Endometrial microvascular endothelial cells (primary cell): ENCODE measurements around the gene AIFM3. TPM values are rescaled to one million over a fixed set of nuclear protein-coding genes. Genes with fewer than 3 reads are reported as not detected.
"Not testable (repeated sequence)": the region's sequence is repeated elsewhere in the genome, so short reads cannot be mapped to it uniquely, and the experiment has no call there.

ENCODE experiments used
- in situ Hi-C: cut with HindIII; loops from 2 replicates; pipeline ENCODE4 v1.10.0; 2017; ENCODE audit warnings: low sequenced_read_pairs, low pct_unique_long_range_greater_than_20kb; ENCODE audit errors: inconsistent ontology term
- total RNA-seq: library from RNA; depleted of rRNA; stranded (reverse); fragments of >200 nt; gene quantifications from one replicate; pipeline ENCODE4 v1.2.3, GENCODE V29; 2015; ENCODE audit errors: inconsistent ontology term

The AIFM3 gene, protein sequence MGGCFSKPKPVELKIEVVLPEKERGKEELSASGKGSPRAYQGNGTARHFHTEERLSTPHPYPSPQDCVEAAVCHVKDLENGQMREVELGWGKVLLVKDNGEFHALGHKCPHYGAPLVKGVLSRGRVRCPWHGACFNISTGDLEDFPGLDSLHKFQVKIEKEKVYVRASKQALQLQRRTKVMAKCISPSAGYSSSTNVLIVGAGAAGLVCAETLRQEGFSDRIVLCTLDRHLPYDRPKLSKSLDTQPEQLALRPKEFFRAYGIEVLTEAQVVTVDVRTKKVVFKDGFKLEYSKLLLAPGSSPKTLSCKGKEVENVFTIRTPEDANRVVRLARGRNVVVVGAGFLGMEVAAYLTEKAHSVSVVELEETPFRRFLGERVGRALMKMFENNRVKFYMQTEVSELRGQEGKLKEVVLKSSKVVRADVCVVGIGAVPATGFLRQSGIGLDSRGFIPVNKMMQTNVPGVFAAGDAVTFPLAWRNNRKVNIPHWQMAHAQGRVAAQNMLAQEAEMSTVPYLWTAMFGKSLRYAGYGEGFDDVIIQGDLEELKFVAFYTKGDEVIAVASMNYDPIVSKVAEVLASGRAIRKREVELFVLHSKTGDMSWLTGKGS
- not detected for total RNA-seq

DNA sequence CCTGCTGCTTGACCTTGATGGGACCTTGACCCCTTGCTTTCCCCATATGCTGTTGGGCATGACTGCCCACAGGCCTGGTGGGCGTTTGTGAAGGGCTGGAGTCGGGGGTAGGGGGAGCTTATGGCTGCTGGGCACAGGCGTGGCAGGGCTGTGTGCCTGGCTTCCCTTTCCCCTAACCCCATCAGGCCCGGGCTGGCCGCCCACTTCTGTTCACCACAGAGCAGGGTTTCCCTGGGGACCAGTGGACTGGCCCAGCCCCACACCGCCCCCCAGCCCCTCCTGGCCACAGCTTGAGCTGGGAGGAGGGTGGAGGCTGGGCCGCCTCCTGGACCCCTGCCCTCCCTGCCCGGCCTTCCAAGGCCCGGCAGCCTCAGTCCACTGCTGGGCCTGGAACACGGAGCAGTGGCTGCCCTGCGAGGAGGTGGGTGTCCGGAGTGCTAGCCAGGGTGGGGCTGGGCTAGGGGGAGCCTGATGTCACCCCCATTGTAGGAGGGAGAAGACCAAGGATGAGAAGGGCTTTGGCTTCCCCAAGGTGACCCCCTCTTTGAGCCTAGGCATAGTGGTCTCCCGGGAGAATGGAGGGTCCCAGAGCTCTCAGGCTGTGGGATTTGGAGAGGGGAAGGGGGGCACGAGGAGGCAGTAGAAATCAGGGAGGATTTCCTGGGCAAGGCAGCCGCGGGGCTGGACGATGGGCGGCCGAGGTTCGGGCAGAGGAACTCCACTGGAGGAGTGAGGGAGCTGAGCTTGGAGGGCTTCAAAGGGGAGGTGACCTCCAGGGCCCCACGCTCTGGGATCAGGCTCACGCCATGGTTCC, at the start of gene AIFM3:
Gene AIFM3, plus strand, starts transcription at position 373 of the 814 bp plus-strand sequence. CDS start 690 bp downstream, outside the sequence.
- in situ Hi-C loops = no loop called here

DNA sequence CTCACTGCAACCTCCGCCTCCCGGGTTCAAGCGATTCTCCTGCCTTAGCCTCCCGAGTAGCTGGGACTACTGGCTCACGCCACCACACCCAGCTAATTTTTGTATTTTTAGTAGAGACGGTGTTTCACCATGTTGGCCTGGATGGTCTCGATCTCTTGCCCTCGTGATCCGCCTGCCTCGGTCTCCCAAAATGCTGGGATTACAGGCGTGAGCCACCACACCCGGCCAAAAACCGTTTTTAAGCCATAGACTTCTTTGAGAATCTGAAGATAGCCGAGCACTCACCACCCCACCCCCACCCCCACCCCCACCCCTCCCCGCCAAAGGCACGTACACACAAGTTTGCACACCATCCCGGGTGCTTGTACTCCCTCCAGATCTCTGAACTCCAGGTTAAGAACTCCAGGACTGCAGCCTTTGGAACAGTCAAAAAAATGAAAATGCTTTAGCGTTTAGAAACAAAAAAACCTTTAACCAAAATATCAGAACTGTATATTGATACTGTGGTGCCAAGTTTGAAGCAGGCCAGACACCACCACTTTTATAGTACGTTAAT, 48.3 kb upstream of the AIFM3 start:
- in situ Hi-C loops = no loop called here

DNA sequence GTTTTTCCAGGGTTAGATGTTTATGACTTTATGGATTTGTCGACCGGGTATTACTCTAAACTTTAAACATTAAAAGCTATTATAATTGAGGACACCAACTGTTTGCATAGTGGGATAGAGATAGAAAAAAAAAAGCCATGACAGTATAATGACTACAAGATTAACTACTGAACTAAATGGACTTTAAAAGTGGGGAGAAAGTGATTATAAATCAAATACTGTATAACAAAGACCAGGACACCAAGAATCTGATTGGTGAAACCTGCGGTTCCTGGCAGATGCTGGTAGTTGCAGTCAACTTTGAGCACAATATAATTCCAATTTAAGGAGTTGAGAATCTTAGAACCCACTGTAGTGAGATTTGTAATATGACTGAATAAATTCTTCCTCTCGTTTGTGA, 47.3 kb upstream of the AIFM3 start:
- in situ Hi-C loops = no loop called here

DNA sequence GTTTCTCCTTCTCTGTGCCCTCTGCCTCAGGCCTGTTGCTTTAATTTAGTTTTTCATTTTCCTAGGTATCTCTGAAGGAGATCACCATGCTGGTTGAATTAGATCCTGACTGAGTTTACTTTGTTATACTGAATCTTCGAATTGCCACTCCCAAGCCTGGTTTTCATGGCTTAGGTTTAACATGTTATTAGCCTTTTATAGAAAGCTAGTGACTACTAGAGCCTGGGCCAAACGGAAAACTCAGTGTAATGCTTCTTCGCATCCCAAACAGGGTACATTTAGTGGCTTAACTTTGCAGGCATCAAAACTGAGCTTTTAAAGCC, 46.2 kb upstream of the AIFM3 start:
- in situ Hi-C loops = no loop called here

DNA sequence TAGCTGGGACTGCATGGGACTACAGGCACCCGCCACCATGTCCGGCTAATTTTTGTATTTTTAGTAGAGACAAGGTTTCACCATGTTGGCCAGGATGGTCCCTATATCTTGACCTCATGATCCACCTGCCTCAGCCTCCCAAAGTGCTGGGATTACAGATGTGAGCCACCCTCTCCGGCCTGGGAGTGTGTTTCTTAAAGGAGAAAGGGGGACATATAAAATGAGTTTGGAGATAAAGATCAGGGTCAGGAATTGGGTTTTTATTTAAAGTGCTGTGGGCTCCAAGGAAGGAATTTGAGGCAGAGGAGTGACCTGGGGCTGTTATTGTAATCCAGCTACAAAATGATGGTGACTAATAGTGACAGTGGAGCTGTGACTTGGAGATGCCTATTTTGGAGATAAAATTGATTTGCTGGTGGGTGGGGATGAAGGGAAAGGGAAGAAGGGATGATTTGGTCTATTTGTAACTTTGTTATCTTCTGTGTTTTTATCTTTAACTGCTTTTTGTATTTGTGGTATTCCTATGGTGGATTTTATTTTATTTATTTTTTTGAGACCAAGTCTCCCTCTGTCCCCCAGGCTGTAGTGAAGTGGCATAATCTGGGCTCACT, 44.8 kb upstream of the AIFM3 start:
- in situ Hi-C loops = no loop called here

DNA sequence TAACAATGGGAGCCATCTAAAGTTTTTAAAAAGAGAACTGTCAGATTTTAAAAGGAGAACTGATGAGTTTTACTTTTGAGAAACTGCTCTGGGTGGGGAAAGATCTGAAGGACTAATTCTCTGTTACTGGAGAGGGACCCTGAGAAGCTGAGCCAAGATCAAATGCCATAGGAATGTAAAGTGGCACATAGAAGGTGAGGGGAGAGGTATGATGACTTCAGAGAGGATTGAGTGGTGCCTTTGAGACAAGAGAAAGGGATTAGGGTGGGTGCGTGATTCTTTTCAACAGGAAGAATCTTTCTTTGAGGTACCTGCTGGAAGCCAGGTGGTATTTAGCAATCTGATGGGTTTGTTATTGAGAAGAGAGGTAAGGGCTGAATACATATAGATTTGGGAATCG, 40.8 kb upstream of the AIFM3 start:
- in situ Hi-C loops = no loop called here

DNA sequence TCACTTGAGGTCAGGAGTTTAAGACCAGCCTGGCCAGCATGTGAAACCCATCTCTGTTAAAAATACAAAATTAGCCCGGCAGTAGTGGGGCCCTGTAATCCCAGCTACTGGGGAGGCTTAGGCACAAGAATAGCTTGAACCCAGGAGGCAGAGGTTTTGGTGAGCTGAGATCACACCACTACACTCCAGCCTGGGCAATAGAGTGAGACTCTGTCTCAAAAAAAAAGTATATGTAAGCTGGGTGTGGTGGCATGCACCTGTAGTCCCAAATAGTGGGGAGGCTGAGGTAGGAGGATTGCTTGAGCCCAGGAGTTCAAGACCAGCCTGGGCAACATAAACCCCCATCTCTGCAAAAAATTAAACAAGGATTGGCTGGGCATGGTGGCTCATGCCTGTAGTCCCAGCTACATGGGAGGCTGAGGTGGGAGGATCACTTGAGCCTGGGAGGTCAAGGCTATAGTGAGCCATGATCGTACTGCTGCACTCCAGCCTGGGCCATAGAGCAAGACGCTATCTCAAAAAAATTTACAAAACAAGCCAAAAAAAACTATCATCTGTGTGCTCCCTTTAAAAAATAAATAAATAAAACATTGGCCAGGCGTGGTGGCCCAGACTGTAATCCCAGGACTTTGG, 39.0 kb upstream of the AIFM3 start:
- in situ Hi-C loops = no loop called here

DNA sequence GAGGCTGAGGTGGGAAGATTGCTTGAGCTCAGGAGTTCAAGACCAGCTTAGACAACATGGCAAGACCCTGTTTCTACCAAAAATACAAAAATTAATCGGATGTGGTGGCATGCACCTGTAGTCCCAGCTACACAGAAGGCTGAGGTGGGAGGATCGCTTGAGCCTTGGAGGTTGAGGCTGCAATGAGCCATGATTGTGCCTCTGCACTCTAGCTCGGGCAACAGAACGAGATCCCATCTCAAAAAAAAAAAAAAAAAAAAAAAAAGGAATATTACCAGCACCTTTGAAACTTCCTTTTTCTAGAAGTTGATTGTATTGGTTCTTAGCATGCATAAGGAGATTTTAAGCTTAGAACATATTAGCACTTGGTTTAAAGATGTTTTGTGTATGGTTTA, 38.5 kb upstream of the AIFM3 start:
- in situ Hi-C loops = no loop called here

DNA sequence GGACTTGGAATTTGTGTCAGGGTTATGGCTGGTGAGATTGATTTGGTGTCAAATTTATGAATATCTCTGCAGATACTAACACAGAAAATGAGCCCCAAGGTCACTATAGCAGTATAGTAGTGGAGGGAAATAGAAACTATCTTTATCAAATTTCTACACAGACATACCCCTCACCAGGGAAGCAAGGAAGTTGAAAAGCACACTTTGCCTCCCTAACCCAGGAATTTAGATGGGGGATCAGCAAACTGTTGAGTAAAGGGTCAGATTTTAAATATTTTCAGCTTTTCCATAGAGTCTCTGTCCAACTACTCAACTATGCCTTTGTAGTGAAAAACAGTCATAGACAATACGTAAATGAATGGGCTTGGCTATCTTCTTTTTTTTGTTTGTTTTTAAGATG, 37.1 kb upstream of the AIFM3 start:
- in situ Hi-C loops = no loop called here

DNA sequence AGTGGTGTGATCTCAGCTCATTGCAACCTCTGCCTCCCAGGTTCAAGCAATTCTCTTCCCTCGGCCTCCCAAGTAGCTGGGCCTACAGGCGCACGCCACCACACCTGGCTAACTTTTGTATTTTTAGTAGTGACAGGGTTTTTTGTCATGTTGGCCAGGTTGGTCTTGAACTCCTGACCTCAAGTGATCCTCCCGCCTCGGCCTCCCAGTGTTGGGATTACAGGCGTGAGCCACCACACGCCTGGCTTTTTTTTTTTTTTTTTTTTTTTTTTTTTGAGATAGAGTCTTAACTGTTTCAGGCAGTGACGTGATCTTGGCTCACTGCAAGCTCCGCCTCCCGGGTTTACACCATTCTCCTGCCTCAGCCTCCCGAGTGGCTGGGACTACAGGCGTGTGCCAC, 36.6 kb upstream of the AIFM3 start:
- in situ Hi-C loops = not testable (repeated sequence)

DNA sequence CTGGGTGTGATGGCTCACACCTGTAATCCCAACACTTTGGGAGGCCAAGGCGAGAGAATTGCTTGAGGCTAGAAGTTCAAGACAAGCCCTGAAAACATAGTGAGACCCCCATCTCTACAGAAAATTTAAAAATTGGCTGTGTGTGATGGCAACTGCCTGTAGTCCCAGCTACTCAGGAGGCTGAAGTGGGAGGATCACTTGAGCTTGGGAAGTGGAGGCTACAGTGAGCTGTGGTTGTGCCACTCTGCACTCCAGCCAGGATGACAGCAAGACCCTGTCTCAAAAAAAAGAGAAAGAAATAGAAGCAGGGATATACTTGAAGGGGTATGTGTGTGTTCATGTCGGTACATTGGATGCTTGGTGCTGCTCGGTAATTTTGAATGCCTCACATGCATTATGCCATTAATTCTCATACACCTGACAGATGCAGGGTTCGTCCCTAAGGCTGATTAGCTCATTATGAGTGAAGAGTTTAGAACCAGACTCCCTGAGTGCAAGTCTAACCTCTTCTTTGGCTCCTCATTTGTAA, 35.9 kb upstream of the AIFM3 start:
- in situ Hi-C loops = no loop called here

DNA sequence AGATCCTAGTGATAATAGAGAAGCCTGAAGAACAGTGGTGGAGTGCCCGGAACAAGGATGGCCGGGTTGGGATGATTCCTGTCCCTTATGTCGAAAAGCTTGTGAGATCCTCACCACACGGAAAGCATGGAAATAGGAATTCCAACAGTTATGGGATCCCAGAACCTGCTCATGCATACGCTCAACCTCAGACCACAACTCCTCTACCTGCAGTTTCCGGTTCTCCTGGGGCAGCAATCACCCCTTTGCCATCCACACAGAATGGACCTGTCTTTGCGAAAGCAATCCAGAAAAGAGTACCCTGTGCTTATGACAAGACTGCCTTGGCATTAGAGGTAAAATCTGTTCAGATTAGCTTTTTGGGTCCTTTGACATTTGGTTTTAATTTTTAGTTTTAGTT, 33.1 kb upstream of the AIFM3 start:
- in situ Hi-C loops = no loop called here

DNA sequence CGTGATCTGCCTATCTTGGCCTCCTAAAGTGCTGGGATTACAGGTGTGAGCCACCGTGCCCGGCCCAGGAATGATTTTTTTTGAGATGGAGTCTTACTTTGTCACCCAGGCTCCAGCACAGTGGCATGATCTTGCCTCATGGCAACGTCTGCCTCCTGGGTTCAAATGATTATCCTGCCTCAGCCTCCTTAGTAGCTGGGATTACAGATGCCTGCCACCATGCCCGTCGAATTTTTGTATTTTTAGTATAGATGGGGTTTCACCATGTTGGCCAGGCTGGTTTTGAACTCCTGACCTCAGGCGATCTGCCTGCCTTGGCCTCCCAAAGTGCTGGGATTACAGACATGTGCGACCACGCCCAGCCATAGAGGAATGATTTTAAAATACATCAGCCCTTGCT, 32.0 kb upstream of the AIFM3 start:
- in situ Hi-C loops = not testable (repeated sequence)

DNA sequence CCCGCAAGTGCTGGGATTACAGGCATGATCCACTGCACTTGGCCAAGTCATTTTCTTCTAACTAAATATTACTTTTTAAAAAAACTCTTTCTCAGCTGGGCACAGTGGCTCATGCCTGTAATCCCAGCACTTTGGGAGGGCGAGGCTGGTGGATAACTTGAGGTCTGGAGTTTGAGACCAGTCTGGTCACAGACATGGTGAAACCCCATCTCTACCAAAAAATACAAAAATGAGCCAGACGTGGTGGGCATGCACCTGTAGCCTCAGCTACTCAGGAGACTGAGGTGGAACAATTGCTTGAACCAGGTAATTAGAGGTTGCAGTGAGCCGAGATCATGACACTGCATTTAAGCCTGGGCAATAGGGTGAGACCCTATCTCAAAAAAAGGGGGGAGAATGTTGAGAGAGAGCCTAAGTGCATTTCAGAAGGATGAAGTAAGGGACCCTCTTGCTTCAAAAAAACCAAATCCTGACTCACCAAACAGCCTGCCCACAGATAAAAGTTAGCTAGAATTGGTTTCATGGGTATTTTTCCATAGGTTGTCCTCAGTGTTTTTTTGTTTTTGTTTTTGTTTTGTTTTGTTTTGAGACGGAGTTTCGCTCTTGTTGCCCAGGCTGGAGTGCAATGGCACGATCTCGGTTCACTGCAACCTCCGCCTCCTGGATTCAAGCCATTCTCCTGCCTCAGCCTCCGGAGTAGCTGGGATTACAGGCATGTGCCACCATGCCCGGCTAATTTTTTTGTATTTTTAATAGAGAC, 31.1 kb upstream of the AIFM3 start:
- in situ Hi-C loops = not testable (repeated sequence)

DNA sequence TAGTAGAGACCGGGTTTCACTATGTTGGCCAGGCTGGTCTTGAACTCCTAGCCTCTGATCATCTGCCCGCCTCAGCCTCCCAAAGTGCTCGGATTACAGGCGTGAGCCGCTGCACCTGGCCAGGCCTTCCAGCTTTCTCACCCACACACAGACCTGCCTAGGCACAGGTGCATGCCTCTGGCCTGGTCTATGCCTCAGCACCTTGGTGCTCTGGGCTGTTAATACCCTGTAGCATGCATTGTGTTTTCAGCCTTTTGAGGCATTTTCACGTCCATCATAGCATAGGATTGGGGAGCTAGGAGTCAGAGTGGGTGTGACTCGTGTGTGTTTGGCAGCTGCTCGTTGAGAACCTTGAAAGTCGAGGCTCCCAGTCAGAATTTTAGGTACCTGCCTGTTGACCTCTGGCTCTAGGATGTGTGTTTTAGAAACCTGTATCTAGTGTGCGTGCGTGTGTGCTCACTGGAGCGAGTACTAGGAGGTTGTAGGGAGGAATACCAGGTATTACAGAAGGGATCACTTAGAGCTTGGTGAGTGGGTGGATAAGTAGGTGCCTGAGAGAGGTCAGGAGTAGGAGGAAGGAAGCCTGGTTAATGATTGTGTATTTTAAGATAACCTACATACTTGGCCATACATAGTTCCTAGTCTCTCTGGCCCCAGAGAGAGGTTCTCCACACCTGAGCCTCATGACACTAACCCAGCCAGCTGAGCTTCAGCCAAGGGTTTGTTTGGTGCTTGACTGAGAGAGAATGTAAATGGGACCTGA, 29.8 kb upstream of the AIFM3 start:
- in situ Hi-C loops = no loop called here

DNA sequence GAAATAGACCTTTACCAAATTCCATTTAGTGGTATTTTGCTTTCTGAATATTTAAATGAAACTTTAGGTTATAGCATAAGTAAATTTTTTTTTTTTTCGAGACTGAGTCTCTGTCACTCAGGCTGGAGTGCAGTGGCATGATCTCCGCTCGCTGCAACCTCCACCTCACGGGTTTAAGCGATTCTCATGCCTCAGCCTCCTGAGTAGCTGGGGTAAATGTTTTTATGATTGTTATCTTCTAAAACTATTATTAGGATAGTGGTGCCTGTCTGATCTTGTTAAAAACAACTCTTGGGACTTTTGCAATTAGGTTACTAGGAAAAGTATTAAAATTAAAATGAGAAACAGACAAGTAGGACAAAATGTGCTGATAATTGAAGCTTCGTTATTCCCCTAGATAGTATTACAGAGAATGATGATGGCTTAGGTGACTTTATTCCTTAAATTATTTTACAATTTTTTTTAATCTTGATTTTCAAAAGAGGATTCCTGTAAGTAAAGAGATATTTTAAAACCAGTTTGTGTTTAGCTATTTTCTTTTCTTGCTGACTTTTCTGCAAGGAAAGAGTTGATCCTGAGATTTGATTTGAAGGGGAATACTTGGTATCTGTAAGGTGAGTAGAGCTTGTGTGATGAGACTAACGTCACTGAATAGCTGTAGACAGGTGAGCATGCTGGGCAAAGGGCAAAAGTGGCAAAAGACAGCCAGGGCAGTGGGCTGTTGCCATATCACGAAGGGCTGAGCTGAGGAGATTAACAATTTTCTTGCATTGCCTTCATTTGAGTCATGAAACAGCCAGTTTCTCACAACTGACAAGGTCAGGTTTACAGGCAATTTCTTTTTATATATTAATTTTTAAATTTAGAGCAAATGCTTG, 29.0 kb upstream of the AIFM3 start:
- in situ Hi-C loops = no loop called here
